Stimulated activated CD4-positive, alpha-beta T cell treated with anti-CD3 and anti-CD28 coated beads, Interleukin-1b, Interleukin-23, amount 100 ng/mL, for 1 hour (primary cell): ENCODE results near the gene CHCHD6.

Experiments
- DNase-seq, 2 donors: peaks; one replicate each; pipeline ENCODE4 v3.0.0-alpha.2; 2020; ENCODE audit warnings: low read depth in 2 of 2

Gene CHCHD6, protein sequence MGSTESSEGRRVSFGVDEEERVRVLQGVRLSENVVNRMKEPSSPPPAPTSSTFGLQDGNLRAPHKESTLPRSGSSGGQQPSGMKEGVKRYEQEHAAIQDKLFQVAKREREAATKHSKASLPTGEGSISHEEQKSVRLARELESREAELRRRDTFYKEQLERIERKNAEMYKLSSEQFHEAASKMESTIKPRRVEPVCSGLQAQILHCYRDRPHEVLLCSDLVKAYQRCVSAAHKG

DNA sequence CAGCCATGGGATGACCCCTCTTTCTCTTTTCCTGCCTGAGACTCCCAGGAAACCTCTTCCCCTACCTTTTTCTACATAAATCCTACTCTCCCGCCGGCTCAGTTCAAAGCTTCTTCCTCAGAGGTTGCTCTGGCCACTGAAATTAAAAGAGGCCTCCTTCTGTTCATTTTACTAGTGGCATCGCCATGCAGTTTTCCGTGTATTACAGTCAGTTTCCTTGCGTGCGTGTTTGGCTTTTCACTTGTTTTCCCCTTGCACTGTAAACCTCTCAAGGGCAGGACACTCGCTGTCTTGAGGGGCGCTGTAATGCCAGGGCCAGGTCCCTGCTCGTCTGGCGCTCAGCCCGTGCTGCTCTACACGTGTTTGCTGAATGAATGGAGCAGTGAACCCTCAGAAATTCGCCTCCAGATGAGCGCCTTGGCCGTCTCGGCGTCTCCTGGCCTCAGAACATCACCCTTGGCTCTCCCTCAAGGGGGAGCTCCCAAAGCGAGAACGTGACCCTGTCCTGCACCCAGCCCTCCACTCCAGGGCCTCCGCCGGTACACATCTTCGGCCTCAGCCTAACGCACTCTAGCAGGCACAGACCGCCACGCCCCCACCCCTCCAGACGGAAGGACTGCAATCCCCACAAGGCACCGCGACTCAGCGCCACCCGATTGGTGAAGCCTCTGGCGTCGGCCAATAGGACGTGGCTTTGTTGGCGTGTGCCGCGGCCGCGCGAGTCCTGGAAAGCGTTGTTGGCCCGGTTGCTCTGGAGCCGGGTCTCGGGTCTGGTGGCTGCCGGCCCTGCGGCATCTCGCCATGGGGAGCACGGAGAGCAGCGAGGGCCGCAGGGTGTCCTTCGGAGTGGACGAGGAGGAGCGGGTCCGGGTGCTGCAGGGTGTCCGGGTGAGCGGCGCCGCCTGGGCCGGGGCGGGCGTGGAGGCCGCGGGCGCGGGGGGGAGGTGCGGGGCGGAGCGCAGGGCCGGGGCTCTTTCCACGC, at the start of gene CHCHD6:
Gene CHCHD6 (plus strand): TSS at position 729 of the 982 bp plus-strand sequence. CDS start 73 bp downstream, at position 802.
- peak; percentile 92 to 94 for DNase-seq

DNA sequence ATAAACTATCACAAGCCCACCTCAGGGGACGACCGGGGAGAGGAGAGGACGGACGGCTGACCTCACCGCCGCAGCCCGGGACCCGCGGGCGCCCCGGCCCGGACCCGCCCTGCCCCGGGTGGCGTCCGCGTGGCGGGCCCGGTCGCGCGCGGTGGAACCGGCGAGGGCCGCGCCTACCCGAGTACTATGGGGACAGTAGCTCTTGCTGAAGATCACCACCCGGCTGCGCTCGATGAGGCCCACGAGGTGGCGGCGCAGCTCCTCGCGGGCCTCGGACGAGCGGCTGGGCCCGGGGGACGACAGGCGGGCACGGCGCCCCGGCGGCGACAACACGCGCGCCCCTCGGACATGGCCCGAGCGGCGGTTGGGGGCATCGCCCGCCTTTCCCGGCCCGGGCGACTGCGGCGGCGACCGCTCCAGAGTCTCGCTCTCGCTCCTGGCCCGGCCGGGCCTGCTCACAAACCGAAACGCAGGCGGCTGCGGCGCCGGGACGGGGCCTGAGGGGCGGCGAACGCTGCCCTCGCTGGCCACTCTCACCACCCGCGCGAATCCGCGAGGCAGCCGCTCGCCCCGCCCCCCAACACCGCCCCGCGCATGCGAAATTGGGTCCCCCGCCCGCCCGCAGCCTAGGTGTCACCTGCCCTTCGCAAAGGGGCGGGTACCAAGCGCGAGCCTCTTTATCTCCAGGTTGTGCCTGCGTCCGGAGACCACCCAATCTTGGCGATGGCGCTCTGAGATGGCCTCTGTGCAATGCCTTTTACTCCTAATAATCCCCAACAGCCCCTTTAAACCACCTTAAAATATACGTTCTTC, 49.3 kb upstream of the CHCHD6 start, which contains the start of gene TXNRD3:
Gene TXNRD3 (minus strand): TSS at position 554 of the 813 bp plus-strand sequence.
- peak; percentile 30 to 73 for DNase-seq

DNA sequence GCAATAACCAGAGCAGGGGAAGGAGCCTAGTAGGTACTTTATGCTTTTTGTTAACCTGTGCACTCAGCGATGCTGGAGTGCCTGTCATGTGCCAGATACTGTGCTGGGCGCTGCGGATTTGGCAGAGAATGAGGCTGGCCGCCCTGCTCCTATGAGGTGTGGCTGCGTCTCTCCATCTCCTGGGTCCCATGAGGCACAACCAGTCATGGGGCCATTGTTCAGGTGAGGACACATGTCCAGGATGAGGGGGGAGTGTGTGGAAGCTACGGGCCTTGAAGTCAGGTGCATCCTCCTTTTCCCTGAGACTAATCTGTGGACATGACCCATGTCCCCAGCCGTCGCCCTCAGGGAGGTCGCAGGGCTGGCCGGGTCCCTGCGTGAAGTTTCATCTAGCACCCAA, 48.2 kb upstream of the CHCHD6 start:
- DNase-seq: no peak

DNA sequence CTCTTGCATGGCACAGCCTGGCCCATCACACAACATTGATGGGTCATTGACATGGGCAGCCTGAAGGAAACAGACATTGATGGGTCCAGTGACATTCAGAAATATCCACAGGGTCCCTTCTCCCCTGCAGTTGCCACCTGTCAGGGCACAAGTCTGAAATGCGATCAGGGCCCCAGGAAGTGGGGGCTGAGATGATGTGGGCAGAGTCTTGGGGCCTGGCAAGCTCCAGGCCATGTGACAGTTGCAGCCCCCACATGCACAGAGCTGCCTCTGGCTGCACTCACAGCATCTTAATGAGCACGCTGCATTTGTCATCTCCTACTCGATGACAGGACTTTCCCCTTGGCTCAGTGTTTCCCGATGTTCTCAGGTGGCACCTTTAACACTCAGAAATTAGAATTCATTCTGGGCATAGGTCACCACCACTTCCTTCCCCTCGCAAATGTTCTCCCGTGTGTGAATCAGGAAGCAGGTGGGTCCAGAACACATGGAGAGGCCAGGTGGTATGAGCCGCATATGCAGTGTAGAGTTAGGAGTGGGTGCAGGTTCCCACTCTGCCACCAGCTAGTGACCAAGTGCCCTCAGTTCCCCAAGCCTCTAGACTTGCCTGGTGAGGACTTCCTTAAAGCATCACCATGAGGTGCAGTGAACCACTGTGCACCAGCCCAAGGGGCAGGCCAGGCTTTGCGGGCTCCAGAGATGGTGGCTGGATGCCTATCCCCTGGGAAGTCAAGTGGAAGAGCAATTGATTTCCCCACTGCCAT, 47.5 kb upstream of the CHCHD6 start:
- no peak for DNase-seq

DNA sequence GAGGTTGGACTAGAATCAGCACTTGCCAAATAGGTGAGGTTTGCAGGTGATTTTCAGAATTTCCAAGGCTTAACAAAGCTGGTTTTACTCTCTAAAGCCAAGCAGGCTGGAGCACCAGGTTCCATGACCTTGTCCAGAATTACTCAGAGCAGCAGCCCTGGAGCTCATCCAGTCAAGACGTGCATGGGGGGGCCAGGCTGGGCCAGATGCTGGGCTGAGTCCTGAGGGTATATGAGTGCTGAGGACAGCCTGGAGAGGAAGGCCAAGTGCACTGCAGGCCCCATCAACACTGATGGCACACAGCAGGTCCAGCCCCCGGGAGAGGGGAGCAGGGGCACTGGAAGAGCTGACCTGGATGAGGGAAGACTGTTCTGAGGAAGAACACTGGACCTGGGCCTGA, 46.1 kb upstream of the CHCHD6 start:
- DNase-seq: no peak

DNA sequence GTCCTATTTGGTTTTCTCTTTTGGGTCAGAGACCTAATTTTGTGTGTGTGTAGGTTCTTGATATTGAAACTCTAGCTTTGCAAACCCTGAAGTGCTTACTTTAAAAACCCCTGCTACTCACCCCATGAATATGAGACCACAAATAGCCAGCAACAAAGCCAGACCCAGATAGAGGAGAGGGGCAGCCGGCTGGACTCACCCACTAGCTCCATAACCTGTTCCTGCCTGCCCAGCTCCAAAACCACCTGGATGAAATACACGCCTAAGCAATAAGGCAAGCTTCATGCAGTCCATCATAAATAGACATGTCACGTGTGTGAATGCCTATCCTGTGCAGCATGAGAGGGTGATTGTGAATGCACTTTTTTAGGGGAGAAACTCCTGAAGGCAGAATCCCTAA, 45.5 kb upstream of the CHCHD6 start:
- no peak for DNase-seq

DNA sequence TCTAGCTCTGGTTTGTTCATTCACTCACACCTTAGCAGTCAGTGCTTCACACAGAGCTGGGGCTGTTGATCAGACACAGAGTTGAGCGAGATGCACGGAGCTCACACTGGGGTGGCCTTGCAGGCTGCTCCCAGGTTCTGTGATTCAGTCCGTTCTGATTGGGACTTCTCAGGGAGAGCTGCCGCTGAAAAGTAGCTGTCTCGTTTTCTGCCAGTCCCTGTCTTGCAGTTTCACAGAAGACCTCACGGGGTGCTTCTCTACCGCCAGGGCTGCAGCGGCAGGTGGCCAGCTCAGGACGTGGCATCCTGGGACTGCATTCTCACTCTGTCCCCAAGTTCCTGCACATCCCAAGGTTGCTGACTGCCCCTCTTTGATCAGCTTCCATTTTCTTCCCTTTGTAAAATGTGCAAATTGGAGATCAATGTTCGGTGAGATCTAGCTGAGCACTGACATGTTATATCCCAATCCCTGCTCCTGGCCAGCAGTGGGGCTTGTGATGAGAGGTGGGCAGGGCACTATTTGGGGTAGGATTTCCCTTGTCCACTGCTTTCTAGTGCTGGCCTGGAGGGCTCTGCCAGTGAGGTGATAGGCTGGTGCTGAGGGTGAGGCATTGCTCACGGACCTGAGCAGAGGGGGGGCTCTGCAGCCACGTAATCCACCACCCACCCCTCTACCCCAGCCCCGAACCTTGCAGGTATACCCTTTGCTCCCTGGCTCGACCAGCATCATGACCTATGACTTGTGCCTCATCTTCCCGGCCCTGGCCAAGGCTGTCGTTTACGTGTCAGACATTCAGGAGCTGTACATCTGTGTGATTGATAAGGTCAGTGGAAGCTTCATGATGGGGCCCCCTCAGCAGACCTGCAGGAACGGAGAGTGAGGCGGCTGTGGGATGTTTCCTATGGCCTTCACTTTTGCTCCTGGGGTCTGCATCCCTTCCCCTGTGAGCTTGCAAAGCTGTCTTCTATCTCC, 43.8 kb upstream of the CHCHD6 start:
- DNase-seq: no peak

DNA sequence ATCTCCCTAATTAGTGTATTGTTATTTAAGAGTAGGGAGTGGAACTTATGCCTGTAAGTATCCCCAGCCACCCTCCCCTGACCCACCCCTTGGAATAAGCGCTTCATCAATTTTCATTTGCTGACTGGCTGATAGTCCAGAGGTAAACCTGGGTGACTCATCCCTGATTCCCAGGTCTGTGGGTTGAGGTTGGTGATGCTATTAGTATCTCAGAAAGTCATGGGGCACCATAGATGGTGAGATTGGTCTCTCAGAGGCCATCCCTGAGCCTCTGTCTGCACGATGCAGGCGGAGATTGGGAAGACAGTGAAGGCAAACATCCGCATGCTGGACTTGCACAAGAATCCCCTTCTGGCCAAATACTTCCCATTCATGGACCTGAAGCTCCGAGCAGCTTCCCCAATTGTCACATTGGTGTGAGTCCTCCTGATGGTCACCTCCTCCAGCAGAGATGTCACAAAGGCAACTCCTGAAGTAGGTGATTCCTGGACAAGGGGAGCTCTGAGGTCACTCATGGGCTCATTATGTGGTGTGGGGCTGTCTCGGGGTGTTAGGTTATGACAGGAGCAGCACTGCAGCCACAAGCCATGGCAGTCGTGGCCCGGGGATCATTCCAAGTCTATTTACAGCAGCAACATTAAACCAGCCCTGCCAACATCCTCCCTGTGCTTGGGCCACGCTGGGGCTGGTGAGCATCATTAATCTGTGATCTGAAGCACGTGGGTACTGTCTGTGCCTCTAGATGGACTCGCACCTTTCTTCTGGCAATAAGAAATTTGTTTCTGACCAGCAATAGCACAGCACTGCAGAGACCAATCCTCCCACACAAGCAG, 42.3 kb upstream of the CHCHD6 start:
- no peak for DNase-seq

DNA sequence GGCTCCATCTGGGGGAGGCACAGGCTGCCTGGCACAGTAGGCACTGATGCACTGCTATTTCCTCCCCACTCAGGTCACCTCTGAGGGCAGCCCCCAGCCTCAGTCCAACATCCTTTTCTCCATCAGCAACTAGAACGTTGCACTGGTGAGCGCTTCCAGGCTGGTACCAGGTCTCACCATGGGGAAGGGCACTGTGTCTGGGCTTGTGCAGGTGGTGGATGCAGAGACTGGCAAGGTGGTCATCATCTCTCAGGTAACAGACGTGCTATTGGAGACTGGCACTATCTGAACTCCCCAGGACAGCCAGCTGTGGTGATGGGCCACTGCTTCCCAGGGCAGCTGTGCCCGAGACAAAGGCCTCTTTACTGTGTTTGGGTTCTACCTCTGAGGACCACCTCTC, 40.8 kb upstream of the CHCHD6 start:
- no peak for DNase-seq

DNA sequence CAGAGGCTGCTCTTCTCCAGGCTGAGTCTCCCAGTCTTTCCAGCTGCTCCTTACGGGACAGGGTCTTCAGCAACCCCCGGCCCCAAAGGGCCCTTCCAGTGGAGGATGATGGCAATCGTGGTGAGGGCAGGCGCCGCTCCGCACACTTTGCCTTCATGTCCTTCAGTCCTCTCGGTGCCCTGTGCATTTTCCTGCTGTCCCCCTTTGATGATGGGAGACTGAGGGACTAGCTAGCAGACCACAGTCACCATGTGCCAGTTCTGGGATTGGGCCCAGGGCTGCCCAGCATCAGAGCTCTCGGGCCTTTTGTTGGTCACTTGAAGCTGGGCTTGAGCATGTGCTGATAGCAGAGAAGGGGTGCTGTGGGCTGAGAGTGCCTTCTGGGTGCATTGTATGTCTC, 40.3 kb upstream of the CHCHD6 start:
- no peak for DNase-seq

DNA sequence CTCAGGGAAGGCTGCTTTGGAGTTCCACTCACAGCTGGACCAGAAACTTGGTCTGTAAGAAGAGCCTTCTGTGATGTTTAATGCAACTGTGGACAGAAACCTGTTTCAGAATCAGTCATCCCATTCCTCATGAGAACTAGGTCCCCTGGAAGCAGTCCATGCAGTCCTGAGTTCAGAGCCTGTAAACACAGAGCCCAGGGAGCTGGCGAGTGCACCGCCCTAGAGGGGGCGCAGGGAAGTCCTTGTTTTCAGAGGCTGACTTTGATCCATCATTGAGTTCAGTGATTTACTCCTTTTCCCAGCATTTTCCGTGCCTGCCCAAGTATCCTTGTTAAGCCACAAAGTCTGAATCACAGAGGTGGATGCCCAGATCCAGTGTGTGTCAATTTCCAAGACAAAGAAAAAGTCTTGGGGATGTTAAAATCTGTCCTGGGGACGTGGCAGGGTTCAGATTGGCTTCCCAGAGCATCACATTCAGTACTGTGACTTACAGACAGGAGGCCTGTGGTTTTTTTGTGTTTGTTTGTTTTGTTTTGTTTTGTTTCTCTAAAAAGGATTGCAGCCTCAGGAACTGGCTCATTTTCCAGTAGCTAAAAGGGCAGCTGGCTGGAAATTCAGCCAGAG, 39.3 kb upstream of the CHCHD6 start:
- DNase-seq: no peak

DNA sequence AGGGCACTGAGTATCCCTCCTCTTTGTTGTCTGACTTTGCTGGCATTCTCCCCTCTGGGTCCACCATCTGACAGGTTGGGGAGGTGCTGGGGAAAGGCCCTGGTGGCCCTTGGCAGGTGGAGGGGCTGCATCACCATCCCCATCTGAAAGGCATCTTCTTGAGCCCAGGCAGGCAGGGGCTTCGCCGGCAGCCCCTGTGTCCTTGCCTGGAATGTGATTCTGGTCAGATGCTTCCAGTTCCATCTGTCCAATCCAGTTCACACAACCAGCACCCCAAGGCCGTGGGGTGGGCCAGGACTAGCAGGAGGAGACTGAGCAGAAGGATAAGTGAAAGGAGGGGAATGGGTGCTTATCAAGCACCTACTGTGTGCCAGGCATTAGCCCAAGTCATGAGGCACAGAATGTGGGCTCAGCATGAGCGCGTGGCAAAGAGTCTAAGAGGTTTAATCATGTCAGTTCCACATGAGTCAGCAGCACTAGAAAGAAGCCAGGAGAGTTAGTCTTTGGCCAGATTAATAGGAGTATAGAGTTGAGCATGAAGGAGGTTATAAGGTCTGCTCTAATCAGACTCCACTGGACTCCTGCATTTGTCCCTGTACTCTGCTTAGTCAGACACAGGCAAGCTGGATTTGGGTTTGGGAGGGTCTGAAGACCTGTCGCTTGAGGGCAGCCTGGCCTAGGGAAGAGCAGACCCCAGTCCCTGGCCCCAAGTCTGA, 38.7 kb upstream of the CHCHD6 start:
- DNase-seq: no peak

DNA sequence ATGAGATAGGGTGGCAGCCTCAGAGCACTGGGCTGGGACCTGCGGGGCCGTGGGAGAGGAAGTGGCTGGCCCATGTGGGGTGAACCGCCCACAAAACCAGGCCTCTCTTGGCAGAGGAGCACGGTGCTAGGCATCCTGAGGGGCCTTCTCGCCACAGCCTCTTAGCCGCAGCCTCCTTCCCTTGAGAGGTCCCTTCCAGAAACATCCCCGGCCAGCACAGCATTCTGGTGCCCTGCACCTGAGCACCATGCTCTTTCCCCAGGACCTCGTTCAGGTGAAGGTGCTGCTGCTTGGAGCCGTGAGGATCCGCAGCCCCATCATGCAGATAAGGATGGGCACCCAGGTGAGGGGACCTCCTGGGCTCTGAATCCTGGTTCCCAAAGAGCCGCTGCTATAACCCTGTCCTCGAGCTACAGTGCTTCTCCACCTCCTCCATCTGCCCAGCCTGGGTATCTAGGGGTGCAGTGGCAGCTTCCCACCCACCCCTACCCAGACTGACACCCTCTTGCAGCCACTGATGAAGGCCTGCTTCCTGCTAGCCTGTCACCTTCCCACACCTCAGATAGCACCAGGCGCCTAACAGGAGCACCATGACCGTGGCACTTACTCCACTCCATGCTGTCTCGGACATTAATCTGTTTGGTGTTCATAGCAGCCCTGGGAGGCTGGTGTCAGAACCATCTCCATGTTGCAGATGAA, 37.9 kb upstream of the CHCHD6 start:
- no peak for DNase-seq

DNA sequence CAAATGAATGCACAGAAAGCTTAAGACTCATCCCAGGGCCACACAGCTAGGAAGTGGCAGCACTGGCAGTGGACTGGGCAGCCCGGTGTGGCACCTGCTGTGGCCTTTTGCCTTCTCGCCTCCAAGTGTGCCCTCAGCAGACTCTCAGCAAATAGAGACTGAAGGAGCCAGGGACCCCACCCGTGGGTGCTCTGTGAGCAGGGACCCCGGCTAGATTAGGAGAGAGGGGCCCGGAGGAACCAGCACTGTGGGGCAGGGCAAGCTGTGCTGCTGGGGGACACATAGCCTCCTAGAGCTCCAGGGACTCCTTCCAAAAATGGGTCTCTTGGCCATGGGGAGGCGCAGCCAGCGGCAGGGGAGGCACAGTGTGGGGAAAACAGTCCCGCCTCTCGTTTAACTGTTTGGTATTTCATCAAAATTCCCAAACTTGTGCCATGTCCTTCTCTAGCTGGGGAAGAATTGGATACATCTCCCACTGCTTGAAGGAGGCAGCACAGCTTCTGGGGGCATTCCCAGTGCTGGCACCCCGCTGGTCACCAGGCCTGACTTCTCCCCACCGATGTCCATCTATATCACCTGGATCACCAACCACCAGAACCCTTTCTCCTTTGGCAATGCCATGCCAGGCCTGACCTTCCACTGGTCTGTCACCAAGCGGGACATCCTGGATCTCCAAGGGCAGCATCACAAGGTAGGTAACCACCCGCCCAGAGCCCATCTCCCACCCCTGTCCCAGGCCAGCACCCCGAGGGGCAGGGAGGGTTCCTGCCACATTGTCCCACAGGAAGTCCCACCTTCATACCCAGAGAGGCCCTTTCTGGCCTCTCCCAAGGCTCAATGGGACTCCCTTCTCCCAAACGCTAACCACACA, 37.1 kb upstream of the CHCHD6 start:
- no peak for DNase-seq

DNA sequence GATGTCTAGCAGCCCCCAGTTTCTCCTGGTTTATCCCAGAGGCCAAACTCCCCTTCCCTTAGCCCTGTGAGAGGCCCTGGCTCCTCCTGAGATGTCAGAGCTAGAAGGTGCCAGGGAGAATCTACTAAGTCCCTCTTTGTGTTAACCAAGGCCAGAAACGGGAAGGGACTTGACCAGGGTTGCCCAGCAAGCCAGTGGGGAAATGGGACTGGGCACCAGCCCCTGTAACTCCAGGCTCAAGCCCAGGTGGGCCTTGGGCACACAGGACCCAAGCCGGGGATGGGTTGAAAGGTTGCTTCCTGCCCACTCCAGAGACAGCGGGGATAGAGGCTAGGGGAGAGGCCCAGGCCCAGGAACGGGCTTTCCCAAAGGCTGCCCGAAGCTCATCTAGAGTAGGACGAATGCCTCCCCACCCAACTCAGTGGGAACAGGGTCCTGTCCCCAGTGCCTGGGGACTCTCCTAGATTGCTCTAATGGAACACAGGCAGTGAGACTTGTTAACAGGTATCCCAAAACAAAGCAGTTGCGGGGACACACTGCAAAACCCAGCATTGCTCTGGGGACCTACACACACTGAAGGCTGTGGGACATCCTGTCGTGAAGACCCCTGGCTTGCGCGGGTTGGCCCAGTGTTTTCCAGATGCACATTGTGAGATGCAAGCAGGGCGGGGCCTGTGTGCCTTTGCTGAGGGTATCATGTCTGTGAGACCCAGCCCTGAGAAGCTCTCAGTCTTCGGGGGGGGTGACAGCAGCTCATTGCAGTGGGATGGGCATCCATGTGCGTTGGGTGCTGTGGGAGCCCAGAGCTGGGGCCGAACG, 36.2 kb upstream of the CHCHD6 start:
- no peak for DNase-seq
